Inflammatory macrophage treated with lipopolysaccharide for 1 hour (primary cell): Measurements from ENCODE around the gene TAT.

Source experiments
- DNase-seq, 2 donors: peaks; one replicate each; pipeline ENCODE4 v3.0.0-alpha.2; 2020 to 2022

Gene TAT

GRCh38 chr16:71536752-71537499 is 40.0 kb downstream of the TAT start:
- no peak for DNase-seq

- peak in 1 of 2 donors; percentile 51 for DNase-seq
Measured at GRCh38 chr16:71532366-71532765, 44.5 kb downstream of the TAT start.

DNA sequence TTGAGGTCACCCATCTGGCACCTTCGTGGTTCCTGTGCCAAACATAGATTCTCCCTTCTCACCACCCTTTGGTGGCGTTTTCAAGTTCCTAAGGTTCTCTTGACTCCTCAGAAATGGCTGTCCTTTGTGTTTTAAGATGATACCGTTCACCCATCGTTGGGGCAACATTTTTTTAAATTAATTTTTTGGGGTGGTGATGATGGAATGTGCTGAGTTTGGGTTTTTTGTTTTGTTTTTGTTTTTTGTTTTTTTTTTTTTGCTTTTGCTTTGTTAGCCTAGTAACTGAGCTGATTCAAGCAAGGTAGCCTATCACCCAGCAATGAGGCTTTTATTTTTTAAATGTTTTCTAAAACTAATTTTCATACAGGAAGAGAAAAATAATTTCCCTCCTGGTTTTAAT is 48.0 kb downstream of the TAT start:
- no peak for DNase-seq

DNA sequence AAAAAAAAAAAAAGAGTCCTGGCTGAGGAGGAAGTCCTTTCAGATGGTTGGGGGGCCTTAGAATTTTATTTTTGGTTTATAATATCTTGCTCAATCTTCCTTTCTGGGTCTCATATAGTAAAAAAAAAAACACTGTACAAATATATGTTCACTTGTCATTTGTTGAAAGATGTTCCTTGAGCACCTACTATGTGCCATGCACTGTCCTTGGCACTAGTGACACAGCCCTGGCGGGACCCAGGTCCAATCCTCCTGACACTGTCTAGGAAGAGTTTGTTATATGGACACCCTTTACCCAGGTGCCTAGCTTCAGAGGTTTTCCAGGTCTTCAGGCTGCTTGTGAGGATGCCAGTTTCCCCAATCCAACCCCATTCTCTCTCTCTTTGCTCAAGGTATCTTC is 48.6 kb downstream of the TAT start:
- no peak for DNase-seq

- DNase-seq: peak; percentile 26 to 39
Measured at GRCh38 chr16:71526111-71526631, 50.7 kb downstream of the TAT start, which contains the start of gene CHST4. Gene CHST4, plus strand, starts transcription at chr16:71526426. Its CDS starts 10,252 bp downstream, at chr16:71536678.

GRCh38 chr16:71524566-71525553 is 52.0 kb downstream of the TAT start:
- DNase-seq: no peak

- no peak for DNase-seq
Measured at GRCh38 chr16:71520550-71520949, 56.3 kb downstream of the TAT start.
